Fibroblast of the aortic adventitia (primary cell): ENCODE results near the gene P4HTM. TPM values are rescaled to one million over a fixed set of nuclear protein-coding genes. Genes with fewer than 3 reads are reported as not detected.

ENCODE experiments used
- DNase-seq: peaks from one replicate; pipeline ENCODE4 v3.0.0-alpha.2; 2010; ENCODE audit warnings: low read depth
- H3K4me3 ChIP-seq: 2 replicates; pipeline ENCODE4 v1.5.1; 2011; ENCODE audit warnings: low read depth, mild to moderate bottlenecking, control low read depth, low read length, moderate library complexity
- CTCF ChIP-seq: IDR thresholded peaks from 2 replicates; pipeline ENCODE4 v1.5.1; 2011; ENCODE audit warnings: mild to moderate bottlenecking, low read length, control low read depth, inconsistent platforms; ENCODE audit not compliant: insufficient read depth
- small RNA-seq: library from RNA; depleted of rRNA; stranded (forward); fragments of <200 nt; gene quantifications from one replicate; pipeline ENCODE3, GENCODE V24; 2012
- total RNA-seq: library from RNA; depleted of rRNA; stranded (reverse); fragments of >200 nt; gene quantifications from 2 replicates; pipeline ENCODE4 v1.2.3, GENCODE V29; 2012; ENCODE audit warnings: low replicate concordance

The P4HTM gene
- total RNA-seq, 1 donor = 22.2 TPM

GRCh38 chr3:49035281-49035680, 45.2 kb downstream of the P4HTM start:
- H3K4me3 ChIP-seq = no peak overlapping the region
- no peak for TF ChIP-seq CTCF
- DNase-seq = no peak

GRCh38 chr3:49053543-49053942, 63.5 kb downstream of the P4HTM start:
- no peak for DNase-seq
- TF ChIP-seq CTCF = no peak
- no peak overlapping the region for H3K4me3 ChIP-seq

GRCh38 chr3:49054344-49054862, 64.4 kb downstream of the P4HTM start:
- H3K4me3 ChIP-seq = no peak overlapping the region
- DNase-seq = no peak
- TF ChIP-seq CTCF = no peak

Small RNA genes within 50 kb of the gene (small RNA-seq; reads per million reads assigned to genes)
- gene MIR191 (21,899 reads per million, percentile 100 among the genes with 10 or more reads in this experiment), gene MIR425 (796 reads per million, percentile 99 among the genes with 10 or more reads in this experiment)

Other genes with a start within 250 kb of the P4HTM start
- gene PRKAR2A, start 142.4 kb upstream of the P4HTM start, total RNA-seq = 33.9 and 43.4 TPM in 2 replicates
- gene SLC25A20, start 91.4 kb upstream of the P4HTM start, total RNA-seq = 17.7 and 20.9 TPM in 2 replicates
- gene ARIH2, start 71.4 kb upstream of the P4HTM start, total RNA-seq = 68.6 and 106 TPM in 2 replicates
- gene WDR6, start 17.1 kb downstream of the P4HTM start, total RNA-seq = 65.4 and 99.8 TPM in 2 replicates
- gene DALRD3, start 28.3 kb downstream of the P4HTM start, total RNA-seq = 32.6 and 46.4 TPM in 2 replicates
- 22.1 and 41.0 TPM in 2 replicates for gene NDUFAF3, start 31.9 kb downstream of the P4HTM start, total RNA-seq
- gene IMPDH2, start 39.2 kb downstream of the P4HTM start, total RNA-seq = 313 and 402 TPM in 2 replicates
- 33.8 and 75.3 TPM in 2 replicates for gene QRICH1, start 103.8 kb downstream of the P4HTM start, total RNA-seq
- gene QARS1, start 114.5 kb downstream of the P4HTM start, total RNA-seq = 306 and 348 TPM in 2 replicates
- 23.7 and 36.0 TPM in 2 replicates for gene USP19, start 130.6 kb downstream of the P4HTM start, total RNA-seq
- gene LAMB2, start 142.8 kb downstream of the P4HTM start, total RNA-seq = 202 and 937 TPM in 2 replicates
- 14.8 and 22.7 TPM in 2 replicates for gene CCDC71, start 176.1 kb downstream of the P4HTM start, total RNA-seq
- gene KLHDC8B, start 181.4 kb downstream of the P4HTM start, total RNA-seq = 23.8 and 91.7 TPM in 2 replicates